Posterior vena cava (tissue), 2 donors: ENCODE data around the gene GSTO1. TPM values are rescaled to one million over a fixed set of nuclear protein-coding genes. Genes with fewer than 3 reads are reported as not detected.

Experiments
- DNase-seq: peaks from one replicate; pipeline ENCODE4 v3.0.0-alpha.2; 2020; ENCODE audit warnings: low spot score
- intact Hi-C, 2 donors: fragments of 100-400 bp; cut with DNase I; formaldehyde crosslinking; loops; one replicate each; pipeline versions ENCODE4 v1.14.1 to v1.14.2; 2022 to 2023
- total RNA-seq, 2 donors: library from RNA; stranded (reverse); fragmentation: NEBNext Ultra II Directional; extraction: Animal tissue kit (Norgen Biotek cat#: 25700); gene quantifications; one replicate each; pipeline ENCODE4 v1.2.1, GENCODE V29; 2021
- donor health status: DM: yes; HTN: yes; CAD: no.
- donor health status: DM: yes; HTN: yes; CAD: no.

Gene GSTO1
- total RNA-seq, 2 donors from 2014 or later: 81.8 to 117 TPM

- DNase-seq: peak; percentile 100
- intact Hi-C loops: no loop called here
Observed at GRCh38 chr10:104268713-104269645, 14.3 kb downstream of the GSTO1 start, which contains the start of gene GSTO2. TSS of gene GSTO2 (plus strand) at chr10:104269184. CDS start at chr10:104274916, 5,732 bp downstream.

DNA sequence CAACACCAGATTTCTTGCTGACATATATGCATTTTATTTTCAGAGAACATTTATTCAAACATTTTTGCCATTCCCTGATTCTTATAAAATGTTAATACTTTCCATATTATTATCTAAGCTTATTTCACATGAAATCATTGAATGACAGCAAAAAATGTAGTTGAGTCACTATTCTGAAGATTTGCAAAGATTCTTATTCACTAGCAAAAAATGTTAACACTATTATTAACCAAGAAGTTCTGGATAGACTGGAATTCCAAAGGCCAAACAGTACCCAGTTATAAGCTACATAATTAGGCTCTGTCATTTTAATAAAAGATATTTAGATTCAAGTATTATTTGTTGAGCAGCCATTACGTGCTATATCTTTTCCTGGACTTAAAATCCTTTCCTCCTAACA, 18.6 kb downstream of the GSTO1 start:
- no peak for DNase-seq
- intact Hi-C loops: no loop called here

DNA sequence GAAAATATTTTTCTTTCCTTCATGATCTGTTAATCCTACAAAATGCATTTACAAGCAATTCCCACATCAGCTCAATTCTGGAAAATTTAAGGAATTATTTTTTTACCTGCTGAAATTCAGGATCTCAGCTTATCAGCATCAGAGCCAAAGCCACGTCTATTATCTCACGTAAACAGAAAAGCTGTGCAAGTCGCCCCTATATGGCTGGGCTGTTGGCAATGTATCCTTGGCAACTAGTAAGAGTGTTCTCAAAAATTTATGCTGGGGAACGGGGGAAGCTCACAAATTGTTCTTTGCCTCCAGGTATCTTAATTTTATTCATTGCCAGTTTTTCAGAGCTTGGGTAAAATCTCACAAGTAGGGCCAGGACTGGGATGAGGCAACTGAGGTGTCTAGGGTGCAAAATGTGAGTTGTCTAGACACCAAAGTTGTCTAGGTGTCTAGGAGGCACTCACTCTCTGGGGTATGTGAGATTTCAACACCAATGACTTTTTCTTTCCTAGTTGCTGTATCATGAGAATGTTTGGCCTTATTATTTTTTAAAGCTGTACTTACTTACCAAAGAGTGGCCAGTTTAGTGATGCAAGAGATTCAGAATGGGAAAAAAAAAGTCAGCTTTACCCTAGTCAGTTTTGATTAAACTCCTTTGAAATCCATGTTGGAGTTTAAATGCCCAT, 19.3 kb downstream of the GSTO1 start:
- intact Hi-C loops: no loop called here
- DNase-seq: no peak

GRCh38 chr10:104274762-104275721, 20.4 kb downstream of the GSTO1 start:
- DNase-seq: peak; percentile 83
- intact Hi-C loops: no loop called here

GRCh38 chr10:104276192-104276591, 21.5 kb downstream of the GSTO1 start:
- no peak for DNase-seq
- intact Hi-C loops: no loop called here

DNA sequence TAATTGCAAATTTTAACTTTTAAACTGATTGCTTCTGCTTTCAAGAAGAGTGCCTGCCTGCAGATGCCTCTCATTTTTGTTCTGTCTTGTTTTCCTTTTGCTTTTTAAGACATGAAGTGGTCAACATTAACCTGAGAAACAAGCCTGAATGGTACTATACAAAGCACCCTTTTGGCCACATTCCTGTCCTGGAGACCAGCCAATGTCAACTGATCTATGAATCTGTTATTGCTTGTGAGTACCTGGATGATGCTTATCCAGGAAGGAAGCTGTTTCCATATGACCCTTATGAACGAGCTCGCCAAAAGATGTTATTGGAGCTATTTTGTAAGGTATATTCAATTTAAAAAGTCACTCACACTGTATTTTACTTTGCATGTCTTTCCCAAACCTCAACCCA, 23.1 kb downstream of the GSTO1 start:
- no peak for DNase-seq

GRCh38 chr10:104279550-104280259, 25.0 kb downstream of the GSTO1 start:
- no peak for DNase-seq
- intact Hi-C loops: no loop called here

More for the DNA sequence above, 23.1 kb downstream of the GSTO1 start:
- intact Hi-C loops: no loop called here

- intact Hi-C loops: no loop called here
- DNase-seq: no peak
Observed at GRCh38 chr10:104281694-104282093, 27.0 kb downstream of the GSTO1 start.

DNA sequence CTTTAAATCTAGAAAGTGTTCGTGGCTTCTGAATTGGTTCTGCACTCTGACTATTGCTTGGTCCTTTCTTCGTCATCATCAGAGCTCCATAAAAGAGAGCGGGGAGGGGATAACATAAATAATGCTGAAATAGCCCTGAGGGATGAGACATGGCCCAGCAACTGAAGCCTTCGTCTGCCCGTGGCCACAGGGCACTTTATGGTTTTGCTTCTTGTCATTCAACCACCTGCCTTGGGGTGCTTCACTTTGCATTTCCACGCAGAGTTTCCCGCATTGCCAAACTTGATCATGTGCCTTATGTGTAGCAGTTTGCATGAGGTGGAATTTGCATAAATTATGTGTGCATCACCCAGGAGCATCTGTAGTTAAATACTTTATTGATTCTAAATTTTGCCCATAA, 30.2 kb downstream of the GSTO1 start:
- DNase-seq: no peak
- intact Hi-C loops: no loop called here

GRCh38 chr10:104286939-104287338, 32.2 kb downstream of the GSTO1 start:
- intact Hi-C loops: no loop called here

DNA sequence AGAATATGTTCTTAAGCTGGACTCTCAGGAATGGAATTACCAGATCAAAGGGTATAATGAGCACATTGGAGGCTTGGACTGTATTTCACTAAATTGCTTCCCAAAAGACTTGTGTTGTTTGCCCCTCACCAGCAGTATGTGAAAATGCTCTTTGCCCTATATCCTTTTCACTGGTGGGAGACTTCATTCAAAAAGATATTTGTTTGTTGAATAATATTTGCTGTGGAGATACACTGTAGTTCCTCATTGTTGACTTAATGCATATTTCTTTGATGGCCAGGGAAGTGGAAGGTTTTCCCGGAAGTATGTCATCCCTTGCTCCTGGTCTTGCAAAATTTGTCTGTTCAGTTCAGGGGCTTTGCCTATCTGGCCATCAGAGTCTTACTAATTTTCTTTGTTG, 33.7 kb downstream of the GSTO1 start:
- no peak for DNase-seq
- intact Hi-C loops: no loop called here

More at GRCh38 chr10:104286939-104287338, 32.2 kb downstream of the GSTO1 start:
- DNase-seq: no peak

DNA sequence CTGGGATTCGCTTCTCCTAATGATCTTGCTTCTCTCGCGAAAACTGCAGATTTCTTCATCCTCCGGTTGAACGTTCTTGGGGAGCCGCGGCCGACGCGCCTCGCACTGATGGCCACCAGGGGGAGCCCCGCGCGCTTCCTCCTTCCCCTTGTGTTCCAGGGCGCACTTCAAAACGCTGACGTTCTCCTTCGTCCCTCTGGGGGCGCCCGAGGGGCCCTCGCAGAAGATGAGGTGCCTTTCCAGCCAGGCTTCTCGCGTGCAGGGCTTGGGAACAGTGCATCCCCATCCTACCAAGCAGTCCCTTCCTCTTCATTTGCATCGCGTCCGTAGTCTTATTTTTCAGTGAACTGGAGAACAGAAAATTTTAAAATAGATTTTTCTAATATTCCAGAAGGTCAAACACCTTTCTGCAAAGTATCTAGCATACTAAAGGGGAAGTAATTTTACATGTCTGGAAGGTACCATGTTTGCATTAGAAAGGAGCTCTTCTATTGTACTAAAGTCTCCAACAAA, 36.8 kb downstream of the GSTO1 start:
- intact Hi-C loops: loop anchor here in 1 of 2 donors (5.0 kb wide), 1 partner anchor 61 kb away; the partner anchor contains the start of gene CFAP58
- DNase-seq: peak; percentile 98

GRCh38 chr10:104293011-104293410, 38.3 kb downstream of the GSTO1 start:
- no peak for DNase-seq
- intact Hi-C loops: loop anchor here in 1 of 2 donors (5.0 kb wide), 1 partner anchor 59 kb away; the partner anchor contains the start of gene CFAP58

DNA sequence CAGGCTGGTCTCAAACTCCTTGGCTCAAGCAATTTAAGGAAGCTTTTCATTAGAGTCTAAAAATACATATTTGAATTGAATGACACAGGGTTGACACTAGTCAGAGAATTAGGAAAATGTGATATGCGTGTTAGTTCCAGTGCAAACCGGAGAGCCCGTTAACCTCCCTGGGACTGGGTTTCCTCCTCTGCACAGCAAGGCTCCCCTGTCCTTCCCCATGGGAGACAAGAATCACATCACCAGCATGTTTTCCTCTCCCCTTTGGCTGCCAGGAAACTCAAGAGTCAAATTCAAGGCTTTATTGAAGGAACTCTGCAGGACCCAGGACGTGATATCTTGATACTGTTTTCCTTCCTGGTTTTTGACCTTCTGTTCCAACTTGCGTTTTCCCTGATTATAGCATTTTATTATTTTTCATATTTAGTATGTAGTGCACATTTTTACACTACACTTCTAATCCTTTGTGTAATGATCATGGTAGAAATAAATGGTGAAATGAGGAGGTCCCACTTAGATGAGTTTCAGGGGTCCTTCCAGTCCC, 39.2 kb downstream of the GSTO1 start:
- intact Hi-C loops: loop anchor here in 1 of 2 donors (5.0 kb wide), 1 partner anchor 58 kb away; the partner anchor contains the start of gene CFAP58
- DNase-seq: no peak

DNA sequence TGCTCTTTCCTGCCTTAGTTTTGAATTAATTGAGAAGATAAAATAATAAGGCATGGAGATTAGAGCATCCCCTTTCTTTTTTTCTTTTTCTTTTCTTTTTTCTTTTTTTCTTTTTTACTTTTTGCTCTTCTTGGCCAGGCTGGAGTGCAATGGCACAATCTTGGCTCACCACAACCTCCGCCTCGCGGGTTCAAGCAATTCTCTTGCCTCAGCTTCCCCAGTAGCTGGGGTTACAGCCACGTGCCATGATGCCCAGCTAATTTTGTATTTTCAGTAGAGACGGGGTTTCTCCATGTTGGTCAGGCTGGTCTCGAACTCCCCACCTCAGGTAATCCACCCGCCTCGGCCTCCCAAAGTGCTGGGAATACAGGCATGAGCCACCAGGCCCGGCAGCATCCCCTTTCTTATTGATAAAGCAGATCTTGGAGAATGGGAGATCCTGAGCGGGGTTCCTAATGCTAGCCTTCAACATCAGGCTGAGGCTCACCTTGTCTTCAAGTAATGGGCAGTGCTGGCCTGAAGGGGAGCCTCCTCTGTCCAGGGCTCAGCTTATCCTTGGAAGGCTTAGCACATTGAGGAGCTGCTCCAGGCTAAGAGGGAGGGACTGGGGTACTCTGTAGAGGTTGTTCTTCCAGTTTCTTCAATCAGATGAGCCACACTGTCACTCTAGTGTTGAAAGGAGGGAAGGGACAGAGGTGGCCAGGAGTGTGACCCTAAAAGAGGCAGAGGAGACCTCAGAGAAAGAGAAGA, 42.2 kb downstream of the GSTO1 start:
- DNase-seq: no peak

GRCh38 chr10:104297697-104298660, 43.3 kb downstream of the GSTO1 start:
- intact Hi-C loops: loop anchor here (5.0 kb wide), 2 partner anchors 39 to 49 kb away; partner anchors contain the start of gene ITPRIP (in 1 of the 2)
- DNase-seq: no peak

More for the DNA sequence above, 42.2 kb downstream of the GSTO1 start:
- intact Hi-C loops: loop anchor here (5.0 kb wide), 2 partner anchors 40 to 50 kb away; partner anchors contain the start of gene ITPRIP (in 1 of the 2)
